Measurements from ENCODE around the gene ATG16L2. TPM values are rescaled to one million over a fixed set of nuclear protein-coding genes. Genes with fewer than 3 reads are reported as not detected.

The ATG16L2 gene

Small RNA genes within 50 kb of the gene (small RNA-seq; reads per million reads assigned to genes)
- gene MIR4692 (not detected), gene RF00019 (not detected), gene RNU6-672P (not detected)

Data from skeletal muscle satellite cell (primary cell).